WTC11 (cell line): ENCODE data around the gene NUDT3. TPM values are rescaled to one million over a fixed set of nuclear protein-coding genes. Genes with fewer than 3 reads are reported as not detected.
"Not testable (repeated sequence)": the region's sequence is repeated elsewhere in the genome, so short reads cannot be mapped to it uniquely, and the experiment has no call there.

Experiments used
- ATAC-seq: fragments of 200-7000 bp; cut with Tn5 transposase; 2 replicates; pipeline ENCODE4 v1.10.0; 2021; ENCODE audit warnings: mild to moderate bottlenecking, moderate library complexity
- CTCF ChIA-PET: fragments of 300-600 bp; sonication (Branson Sonifier 250); formaldehyde crosslinking; loops from one replicate; lab custom pipeline; 2021; ENCODE audit warnings: antibody characterized with exemption; lab: Charles Lee
- POLR2A ChIA-PET: fragments of 350-600 bp; sonication (Branson Sonifier 250); formaldehyde crosslinking; loops from one replicate; lab custom pipeline; 2021; ENCODE audit warnings: antibody characterized with exemption; lab: Charles Lee
- DNase-seq: peaks from one replicate; pipeline ENCODE4 v3.0.0; 2021; ENCODE audit warnings: low spot score
- H3K27ac Mint-ChIP-seq: 2 replicates; pipeline ENCODE4 v1.8.0; 2021; ENCODE audit warnings: mixed read lengths
- H3K27me3 Mint-ChIP-seq: 2 replicates; pipeline ENCODE4 v1.8.0; 2021; ENCODE audit warnings: low read depth, mild to moderate bottlenecking, moderate library complexity, mixed read lengths
- H3K36me3 Mint-ChIP-seq: 2 replicates; pipeline ENCODE4 v1.8.0; 2021; ENCODE audit warnings: mixed read lengths
- H3K4me1 Mint-ChIP-seq: 2 replicates; pipeline ENCODE4 v1.8.0; 2022; ENCODE audit warnings: mixed read lengths
- H3K4me3 Mint-ChIP-seq: 2 replicates; pipeline ENCODE4 v1.8.0; 2021; ENCODE audit warnings: mild to moderate bottlenecking, moderate library complexity, mixed read lengths
- H3K9me3 Mint-ChIP-seq: 2 replicates; pipeline ENCODE4 v1.8.0; 2021; ENCODE audit warnings: mixed read lengths
- ATF6 ChIP-seq: sonication (generic); formaldehyde crosslinking; IDR thresholded peaks from 2 replicates; pipeline ENCODE4 v1.8.1; 2023; ENCODE audit warnings: mild to moderate bottlenecking, missing genetic modification reagents
- CREB1 ChIP-seq: sonication (generic); formaldehyde crosslinking; IDR thresholded peaks from 2 replicates; pipeline ENCODE4 v1.8.0; 2023; ENCODE audit warnings: mild to moderate bottlenecking, missing genetic modification reagents
- FOXK1 ChIP-seq: sonication (generic); formaldehyde crosslinking; IDR thresholded peaks from 2 replicates; pipeline ENCODE4 v1.8.0; 2022; ENCODE audit warnings: mild to moderate bottlenecking, moderate library complexity, missing genetic modification reagents
- MAX ChIP-seq: sonication (generic); formaldehyde crosslinking; IDR thresholded peaks from 2 replicates; pipeline ENCODE4 v1.8.0; 2022; ENCODE audit warnings: mild to moderate bottlenecking, missing genetic modification reagents
- MYBL2 ChIP-seq: sonication (generic); formaldehyde crosslinking; IDR thresholded peaks from 2 replicates; pipeline ENCODE4 v1.8.1; 2023; ENCODE audit warnings: mild to moderate bottlenecking, moderate library complexity, missing genetic modification reagents
- NFATC4 ChIP-seq: fragments of 250-450 bp; sonication (Bioruptor Pico); IDR thresholded peaks from 2 replicates; pipeline ENCODE4 v1.9.0; 2021; ENCODE audit warnings: mild to moderate bottlenecking
- NR2C2 ChIP-seq: sonication (generic); formaldehyde crosslinking; IDR thresholded peaks from 2 replicates; pipeline ENCODE4 v1.8.0; 2022; ENCODE audit warnings: mild to moderate bottlenecking, missing genetic modification reagents
- OVOL2 ChIP-seq: fragments of 250-450 bp; sonication (Bioruptor Pico); IDR thresholded peaks from 2 replicates; pipeline ENCODE4 v1.9.0; 2021; ENCODE audit warnings: mild to moderate bottlenecking, borderline replicate concordance
- SOX15 ChIP-seq: fragments of 250-450 bp; sonication (Bioruptor Pico); IDR thresholded peaks from 2 replicates; pipeline ENCODE4 v1.9.0; 2021; ENCODE audit warnings: mild to moderate bottlenecking
- TEAD4 ChIP-seq: sonication (generic); formaldehyde crosslinking; IDR thresholded peaks from 2 replicates; pipeline ENCODE4 v1.8.0; 2022; ENCODE audit warnings: mild to moderate bottlenecking, missing genetic modification reagents
- TP53 ChIP-seq: sonication (generic); formaldehyde crosslinking; IDR thresholded peaks from 2 replicates; pipeline ENCODE4 v1.8.1; 2023; ENCODE audit warnings: mild to moderate bottlenecking, missing genetic modification reagents
- ZNF121 ChIP-seq: sonication (generic); formaldehyde crosslinking; IDR thresholded peaks from 2 replicates; pipeline ENCODE4 v1.8.0; 2023; ENCODE audit warnings: missing genetic modification reagents
- ZNF671 ChIP-seq: fragments of 250-450 bp; sonication (Bioruptor Pico); IDR thresholded peaks from 2 replicates; pipeline ENCODE4 v1.8.0; 2021; ENCODE audit warnings: mild to moderate bottlenecking
- ZSCAN18 ChIP-seq: fragments of 250-450 bp; sonication (Bioruptor Pico); IDR thresholded peaks from 2 replicates; pipeline ENCODE4 v2.1.2; 2022; ENCODE audit warnings: mild to moderate bottlenecking, moderate library complexity
- total RNA-seq: library from RNA; stranded (reverse); gene quantifications from 3 replicates; pipeline ENCODE4 v1.2.3, GENCODE V29; 2021
- TF ChIP-seq, protein P1 (sequence below): sonication (generic); formaldehyde crosslinking; IDR thresholded peaks from 2 replicates; pipeline ENCODE4 v1.8.1; 2022; ENCODE audit warnings: missing genetic modification reagents, borderline replicate concordance
- TF ChIP-seq, protein P2 (sequence below): fragments of 200-600 bp; IDR thresholded peaks from 2 replicates; pipeline ENCODE4 v1.8.0; 2022; ENCODE audit warnings: antibody characterized with exemption
- TF ChIP-seq, protein P3 (sequence below): sonication (generic); formaldehyde crosslinking; IDR thresholded peaks from 2 replicates; pipeline ENCODE4 v1.8.1; 2023; ENCODE audit warnings: mild to moderate bottlenecking, missing genetic modification reagents, moderate library complexity
- TF ChIP-seq, protein P4 (sequence below): sonication (generic); formaldehyde crosslinking; IDR thresholded peaks from 2 replicates; pipeline ENCODE4 v1.8.1; 2023; ENCODE audit warnings: mild to moderate bottlenecking, missing genetic modification reagents, borderline replicate concordance
- TF ChIP-seq, protein P5 (sequence below): sonication (generic); formaldehyde crosslinking; IDR thresholded peaks from 2 replicates; pipeline ENCODE4 v1.8.0; 2022; ENCODE audit warnings: mild to moderate bottlenecking, missing genetic modification reagents

Gene NUDT3
- total RNA-seq, 1 experiment from 2014 or later: 30.0 TPM

DNA sequence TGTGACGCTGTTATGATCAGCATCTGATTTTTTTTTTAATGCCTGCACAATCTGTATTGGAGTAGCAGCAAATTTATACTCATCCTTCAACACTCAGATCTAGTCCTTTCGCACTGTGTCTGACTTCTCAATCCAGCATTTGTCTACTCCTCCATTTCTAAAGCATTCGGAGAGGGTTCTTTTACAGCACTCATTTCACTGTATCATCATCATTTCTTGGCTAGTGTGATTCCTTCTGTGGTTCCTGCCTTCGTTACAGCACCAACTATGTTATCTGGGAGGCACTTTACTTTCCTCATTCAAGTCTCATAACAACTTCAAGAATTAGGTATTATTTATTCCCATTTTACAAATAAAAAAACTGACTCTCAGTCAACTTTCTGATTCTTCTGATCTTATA, 18.0 kb downstream of the NUDT3 start (continued):
- TF ChIP-seq, protein P1, sequence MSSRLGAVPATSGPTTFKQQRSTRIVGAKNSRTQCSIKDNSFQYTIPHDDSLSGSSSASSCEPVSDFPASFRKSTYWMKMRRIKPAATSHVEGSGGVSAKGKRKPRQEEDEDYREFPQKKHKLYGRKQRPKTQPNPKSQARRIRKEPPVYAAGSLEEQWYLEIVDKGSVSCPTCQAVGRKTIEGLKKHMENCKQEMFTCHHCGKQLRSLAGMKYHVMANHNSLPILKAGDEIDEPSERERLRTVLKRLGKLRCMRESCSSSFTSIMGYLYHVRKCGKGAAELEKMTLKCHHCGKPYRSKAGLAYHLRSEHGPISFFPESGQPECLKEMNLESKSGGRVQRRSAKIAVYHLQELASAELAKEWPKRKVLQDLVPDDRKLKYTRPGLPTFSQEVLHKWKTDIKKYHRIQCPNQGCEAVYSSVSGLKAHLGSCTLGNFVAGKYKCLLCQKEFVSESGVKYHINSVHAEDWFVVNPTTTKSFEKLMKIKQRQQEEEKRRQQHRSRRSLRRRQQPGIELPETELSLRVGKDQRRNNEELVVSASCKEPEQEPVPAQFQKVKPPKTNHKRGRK: no peak
- TF ChIP-seq, all 79 proteins: peak for 0

DNA sequence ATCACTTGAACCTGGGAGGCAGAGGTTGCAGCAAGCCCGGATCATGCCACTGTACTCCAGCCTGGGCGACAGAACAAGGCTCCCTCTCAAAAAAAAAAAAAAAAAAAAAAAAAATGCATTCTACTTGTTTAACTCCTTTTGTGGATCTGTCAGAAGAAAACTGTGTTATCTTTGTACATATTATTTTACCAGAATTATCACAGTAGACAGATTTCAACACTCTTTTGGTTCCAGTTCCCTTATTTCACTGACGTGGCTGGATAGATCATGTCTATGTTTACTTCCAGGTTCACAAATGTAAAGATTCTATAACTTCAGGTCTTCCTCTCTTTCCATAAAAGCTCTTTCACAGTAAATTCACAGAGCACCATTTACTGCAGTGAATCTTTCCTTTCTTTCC, 18.4 kb downstream of the NUDT3 start:
- peaks cover 11% of the 10 kb centered on the region; the same call in 1 of the 2 replicates for H3K36me3 Mint-ChIP-seq
- TF ChIP-seq, protein P2, sequence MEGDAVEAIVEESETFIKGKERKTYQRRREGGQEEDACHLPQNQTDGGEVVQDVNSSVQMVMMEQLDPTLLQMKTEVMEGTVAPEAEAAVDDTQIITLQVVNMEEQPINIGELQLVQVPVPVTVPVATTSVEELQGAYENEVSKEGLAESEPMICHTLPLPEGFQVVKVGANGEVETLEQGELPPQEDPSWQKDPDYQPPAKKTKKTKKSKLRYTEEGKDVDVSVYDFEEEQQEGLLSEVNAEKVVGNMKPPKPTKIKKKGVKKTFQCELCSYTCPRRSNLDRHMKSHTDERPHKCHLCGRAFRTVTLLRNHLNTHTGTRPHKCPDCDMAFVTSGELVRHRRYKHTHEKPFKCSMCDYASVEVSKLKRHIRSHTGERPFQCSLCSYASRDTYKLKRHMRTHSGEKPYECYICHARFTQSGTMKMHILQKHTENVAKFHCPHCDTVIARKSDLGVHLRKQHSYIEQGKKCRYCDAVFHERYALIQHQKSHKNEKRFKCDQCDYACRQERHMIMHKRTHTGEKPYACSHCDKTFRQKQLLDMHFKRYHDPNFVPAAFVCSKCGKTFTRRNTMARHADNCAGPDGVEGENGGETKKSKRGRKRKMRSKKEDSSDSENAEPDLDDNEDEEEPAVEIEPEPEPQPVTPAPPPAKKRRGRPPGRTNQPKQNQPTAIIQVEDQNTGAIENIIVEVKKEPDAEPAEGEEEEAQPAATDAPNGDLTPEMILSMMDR: no peak
- TF ChIP-seq MYBL2 (CRISPR knock-in tag) (no peak), CREB1 (no peak), SOX15 (CRISPR knock-in tag) (no peak), OVOL2 (CRISPR knock-in tag) (no peak), ZSCAN18 (CRISPR knock-in tag) (no peak), TEAD4 (CRISPR knock-in tag) (no peak), NR2C2 (no peak), TP53 (CRISPR knock-in tag) (no peak), FOXK1 (CRISPR knock-in tag) (no peak), ZNF671 (CRISPR knock-in tag) (no peak)
- TF ChIP-seq, protein P3, sequence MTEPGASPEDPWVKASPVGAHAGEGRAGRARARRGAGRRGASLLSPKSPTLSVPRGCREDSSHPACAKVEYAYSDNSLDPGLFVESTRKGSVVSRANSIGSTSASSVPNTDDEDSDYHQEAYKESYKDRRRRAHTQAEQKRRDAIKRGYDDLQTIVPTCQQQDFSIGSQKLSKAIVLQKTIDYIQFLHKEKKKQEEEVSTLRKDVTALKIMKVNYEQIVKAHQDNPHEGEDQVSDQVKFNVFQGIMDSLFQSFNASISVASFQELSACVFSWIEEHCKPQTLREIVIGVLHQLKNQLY (CRISPR knock-in tag): no peak
- TF ChIP-seq, protein P4, sequence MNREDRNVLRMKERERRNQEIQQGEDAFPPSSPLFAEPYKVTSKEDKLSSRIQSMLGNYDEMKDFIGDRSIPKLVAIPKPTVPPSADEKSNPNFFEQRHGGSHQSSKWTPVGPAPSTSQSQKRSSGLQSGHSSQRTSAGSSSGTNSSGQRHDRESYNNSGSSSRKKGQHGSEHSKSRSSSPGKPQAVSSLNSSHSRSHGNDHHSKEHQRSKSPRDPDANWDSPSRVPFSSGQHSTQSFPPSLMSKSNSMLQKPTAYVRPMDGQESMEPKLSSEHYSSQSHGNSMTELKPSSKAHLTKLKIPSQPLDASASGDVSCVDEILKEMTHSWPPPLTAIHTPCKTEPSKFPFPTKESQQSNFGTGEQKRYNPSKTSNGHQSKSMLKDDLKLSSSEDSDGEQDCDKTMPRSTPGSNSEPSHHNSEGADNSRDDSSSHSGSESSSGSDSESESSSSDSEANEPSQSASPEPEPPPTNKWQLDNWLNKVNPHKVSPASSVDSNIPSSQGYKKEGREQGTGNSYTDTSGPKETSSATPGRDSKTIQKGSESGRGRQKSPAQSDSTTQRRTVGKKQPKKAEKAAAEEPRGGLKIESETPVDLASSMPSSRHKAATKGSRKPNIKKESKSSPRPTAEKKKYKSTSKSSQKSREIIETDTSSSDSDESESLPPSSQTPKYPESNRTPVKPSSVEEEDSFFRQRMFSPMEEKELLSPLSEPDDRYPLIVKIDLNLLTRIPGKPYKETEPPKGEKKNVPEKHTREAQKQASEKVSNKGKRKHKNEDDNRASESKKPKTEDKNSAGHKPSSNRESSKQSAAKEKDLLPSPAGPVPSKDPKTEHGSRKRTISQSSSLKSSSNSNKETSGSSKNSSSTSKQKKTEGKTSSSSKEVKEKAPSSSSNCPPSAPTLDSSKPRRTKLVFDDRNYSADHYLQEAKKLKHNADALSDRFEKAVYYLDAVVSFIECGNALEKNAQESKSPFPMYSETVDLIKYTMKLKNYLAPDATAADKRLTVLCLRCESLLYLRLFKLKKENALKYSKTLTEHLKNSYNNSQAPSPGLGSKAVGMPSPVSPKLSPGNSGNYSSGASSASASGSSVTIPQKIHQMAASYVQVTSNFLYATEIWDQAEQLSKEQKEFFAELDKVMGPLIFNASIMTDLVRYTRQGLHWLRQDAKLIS: no peak
- H3K27ac Mint-ChIP-seq: no peak overlapping the region
- H3K9me3 Mint-ChIP-seq: no peaks in the 10 kb centered on the region
- DNase-seq (no peak), ATAC-seq (no peak)
- ChIA-PET CTCF (no interaction called here), POLR2A (no interaction called here)
- no peaks in the 10 kb centered on the region for H3K27me3 Mint-ChIP-seq
- no peaks in the 10 kb centered on the region for H3K4me1 Mint-ChIP-seq
- H3K4me3 Mint-ChIP-seq: no peak overlapping the region

- TF ChIP-seq ZNF121 (no peak), MAX (CRISPR knock-in tag) (no peak), NFATC4 (CRISPR knock-in tag) (no peak), ATF6 (CRISPR knock-in tag) (no peak)
- TF ChIP-seq, protein P5, sequence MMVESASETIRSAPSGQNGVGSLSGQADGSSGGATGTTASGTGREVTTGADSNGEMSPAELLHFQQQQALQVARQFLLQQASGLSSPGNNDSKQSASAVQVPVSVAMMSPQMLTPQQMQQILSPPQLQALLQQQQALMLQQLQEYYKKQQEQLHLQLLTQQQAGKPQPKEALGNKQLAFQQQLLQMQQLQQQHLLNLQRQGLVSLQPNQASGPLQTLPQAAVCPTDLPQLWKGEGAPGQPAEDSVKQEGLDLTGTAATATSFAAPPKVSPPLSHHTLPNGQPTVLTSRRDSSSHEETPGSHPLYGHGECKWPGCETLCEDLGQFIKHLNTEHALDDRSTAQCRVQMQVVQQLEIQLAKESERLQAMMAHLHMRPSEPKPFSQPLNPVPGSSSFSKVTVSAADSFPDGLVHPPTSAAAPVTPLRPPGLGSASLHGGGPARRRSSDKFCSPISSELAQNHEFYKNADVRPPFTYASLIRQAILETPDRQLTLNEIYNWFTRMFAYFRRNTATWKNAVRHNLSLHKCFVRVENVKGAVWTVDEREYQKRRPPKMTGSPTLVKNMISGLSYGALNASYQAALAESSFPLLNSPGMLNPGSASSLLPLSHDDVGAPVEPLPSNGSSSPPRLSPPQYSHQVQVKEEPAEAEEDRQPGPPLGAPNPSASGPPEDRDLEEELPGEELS: no peak
- Mint-ChIP-seq H3K9me3 (no peaks in the 10 kb centered on the region), H3K27me3 (no peaks in the 10 kb centered on the region), H3K4me1 (no peaks in the 10 kb centered on the region), H3K27ac (no peak overlapping the region), H3K4me3 (no peak overlapping the region), H3K36me3 (peaks cover 13% of the 10 kb centered on the region; the same call in 1 of the 2 replicates)
- ATAC-seq: no peak
- CTCF ChIA-PET: no interaction called here
- no peak for DNase-seq
- POLR2A ChIA-PET: no interaction called here
Observed at GRCh38 chr6:34373511-34373910, 19.0 kb downstream of the NUDT3 start.

GRCh38 chr6:34371865-34372264, 20.6 kb downstream of the NUDT3 start:
- H3K27ac Mint-ChIP-seq, H3K9me3 Mint-ChIP-seq, DNase-seq, POLR2A ChIA-PET, H3K4me3 Mint-ChIP-seq, H3K27me3 Mint-ChIP-seq, ATAC-seq, H3K4me1 Mint-ChIP-seq, CTCF ChIA-PET: not testable (repeated sequence)
- peaks cover 13% of the 10 kb centered on the region; the same call in 1 of the 2 replicates for H3K36me3 Mint-ChIP-seq
